ENCODE measurements around the gene EDDM13.
"Not testable (repeated sequence)": the region's sequence is repeated elsewhere in the genome, so short reads cannot be mapped to it uniquely, and the experiment has no call there.

EDDM13 gene

DNA sequence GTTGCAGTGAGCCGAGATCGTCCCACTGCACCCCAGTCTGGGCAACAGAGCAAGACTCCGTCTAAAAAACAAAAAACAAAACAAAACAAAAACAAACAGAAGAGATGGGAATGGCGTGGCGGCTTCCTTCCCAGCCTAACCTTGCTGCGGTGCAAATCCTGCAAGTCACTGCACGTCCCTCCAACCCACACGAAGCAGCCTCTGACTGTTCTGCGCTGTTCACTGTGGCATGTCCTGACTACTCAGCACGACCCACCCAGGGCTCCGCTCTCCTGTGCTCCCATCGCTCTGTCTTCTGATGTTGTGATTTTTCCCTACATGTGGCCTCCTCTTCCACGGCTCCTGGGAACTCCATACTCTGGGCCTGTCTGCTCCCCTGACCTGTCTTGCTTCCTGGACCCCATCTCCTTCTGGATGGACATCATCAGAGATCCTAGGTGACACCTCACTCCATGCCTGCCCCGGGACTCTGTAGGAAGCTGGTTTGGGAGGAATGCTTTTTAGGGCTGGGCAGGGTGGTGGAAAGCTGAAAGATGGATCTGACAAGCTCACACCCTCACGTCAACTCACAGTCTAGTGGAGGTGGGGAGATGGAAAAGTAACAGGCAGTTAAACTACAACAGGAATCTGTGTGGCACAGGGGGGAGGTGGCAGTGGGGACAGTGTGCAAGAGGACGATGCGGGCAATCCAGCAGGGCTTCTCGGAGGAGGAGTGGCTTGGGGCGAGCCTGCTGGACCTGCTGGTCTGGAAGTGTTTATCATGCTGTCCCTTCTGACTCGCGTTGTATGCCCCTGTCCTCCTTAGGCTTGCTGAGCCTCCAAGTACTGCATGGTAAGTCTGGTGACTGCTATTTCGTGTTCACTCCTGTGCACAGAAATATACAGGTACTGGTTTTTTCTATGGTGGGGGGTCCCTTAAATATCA, 23.2 kb downstream of the EDDM13 start:
- no peak for FAIRE-seq

GRCh38 chr19:56297010-56297409, 24.5 kb downstream of the EDDM13 start:
- no peak for FAIRE-seq

DNA sequence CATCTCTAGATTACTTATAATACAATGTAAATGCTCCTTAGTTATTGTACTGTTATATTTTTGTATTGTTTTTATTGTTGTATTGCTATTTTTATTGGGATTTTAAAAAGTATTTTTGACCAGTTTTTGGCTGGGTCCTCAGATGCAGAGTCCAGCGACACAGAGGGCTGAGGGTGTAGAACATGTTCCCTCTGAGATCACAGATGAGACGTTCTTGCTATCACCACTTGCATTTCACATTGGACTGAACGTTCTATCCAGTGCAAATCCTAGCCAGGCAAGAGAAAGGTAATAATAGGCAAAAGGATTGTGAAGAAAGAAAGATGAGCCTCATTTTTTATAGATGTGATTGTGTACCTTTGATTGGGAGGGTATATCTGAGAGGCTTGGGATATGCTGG, 27.1 kb downstream of the EDDM13 start:
- FAIRE-seq: no peak

DNA sequence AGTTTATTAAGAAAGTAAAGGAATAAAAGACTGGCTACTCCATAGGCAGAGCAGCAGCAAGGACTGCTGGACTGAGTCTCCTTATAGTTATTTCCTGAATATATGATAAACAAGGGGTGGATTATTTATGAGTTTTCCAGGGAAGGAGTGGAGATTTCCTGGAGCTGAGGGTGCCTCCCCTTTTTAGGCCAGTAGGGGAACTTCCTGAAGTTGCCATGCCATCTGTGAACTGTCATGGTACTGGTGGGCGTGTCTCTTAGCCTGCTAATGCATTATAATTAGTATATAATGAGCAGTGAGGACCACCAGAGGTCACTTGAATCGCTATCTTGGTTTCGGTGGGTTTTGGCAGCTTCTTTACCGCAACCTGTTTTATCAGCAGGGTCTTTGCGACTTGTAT, 28.6 kb downstream of the EDDM13 start:
- no peak for FAIRE-seq

- FAIRE-seq: no peak
Measured at GRCh38 chr19:56301886-56302620, 29.5 kb downstream of the EDDM13 start.

GRCh38 chr19:56304243-56304642, 31.7 kb downstream of the EDDM13 start:
- FAIRE-seq: no peak

DNA sequence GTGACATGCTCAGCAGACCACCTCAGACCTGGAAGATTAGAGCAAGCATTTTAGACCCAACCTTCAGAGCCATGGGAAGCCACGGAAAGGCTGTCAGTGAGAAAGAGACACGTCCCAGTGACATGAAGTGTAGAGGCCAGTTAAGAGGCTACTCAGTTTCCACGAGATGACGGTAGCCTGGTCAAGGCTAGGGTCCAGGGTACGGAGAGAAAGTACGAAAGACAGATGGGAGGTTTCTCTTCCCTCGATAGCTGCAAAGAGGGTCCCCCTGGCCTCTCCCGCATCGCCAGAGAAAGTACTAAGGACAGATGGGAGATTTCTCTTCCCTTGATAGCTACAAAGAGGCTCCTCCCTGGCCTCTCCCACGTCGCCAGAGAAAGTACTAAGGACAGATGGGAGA, 33.5 kb downstream of the EDDM13 start:
- no peak for FAIRE-seq

DNA sequence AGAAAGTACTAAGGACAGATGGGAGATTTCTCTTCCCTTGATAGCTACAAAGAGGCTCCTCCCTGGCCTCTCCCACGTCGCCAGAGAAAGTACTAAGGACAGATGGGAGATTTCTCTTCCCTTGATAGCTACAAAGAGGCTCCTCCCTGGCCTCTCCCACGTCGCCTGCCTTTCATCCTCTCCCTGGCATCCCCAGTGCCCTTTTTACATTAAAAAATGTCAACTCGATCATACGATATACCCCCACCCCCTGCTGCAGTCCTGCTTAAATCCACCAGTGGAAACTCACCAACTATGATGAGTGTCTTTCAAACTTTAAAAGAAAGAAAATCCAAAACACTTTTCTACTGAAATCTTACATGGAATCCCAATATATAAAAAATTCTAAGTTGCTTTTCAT, 34.5 kb downstream of the EDDM13 start:
- not testable (repeated sequence) for FAIRE-seq

DNA sequence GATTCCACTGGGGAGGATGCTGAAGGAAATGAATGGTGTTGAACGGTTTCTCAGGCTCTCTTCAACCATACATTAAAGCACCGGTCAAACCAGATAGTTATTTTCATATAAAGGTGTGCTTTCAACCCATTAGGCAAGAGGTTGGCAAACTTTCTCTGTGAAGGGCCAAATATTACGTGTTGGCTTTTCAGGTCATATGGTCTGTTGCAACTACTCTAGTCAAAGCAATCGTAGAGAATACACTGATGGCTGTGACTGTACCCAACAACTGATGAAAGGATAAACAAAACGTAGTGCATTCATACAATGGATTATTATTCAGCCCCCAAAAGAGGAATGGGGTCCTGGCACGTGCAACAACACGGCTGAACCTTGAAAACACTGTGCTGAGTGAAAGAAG, 36.2 kb downstream of the EDDM13 start:
- FAIRE-seq: no peak

GRCh38 chr19:56309511-56310185, 37.1 kb downstream of the EDDM13 start:
- FAIRE-seq: no peak

GRCh38 chr19:56310462-56310861, 37.9 kb downstream of the EDDM13 start:
- no peak for FAIRE-seq

GRCh38 chr19:56312342-56312741, 39.8 kb downstream of the EDDM13 start:
- FAIRE-seq: no peak

GRCh38 chr19:56312787-56313657, 40.5 kb downstream of the EDDM13 start:
- FAIRE-seq: no peak

GRCh38 chr19:56314018-56314380, 41.5 kb downstream of the EDDM13 start:
- no peak for FAIRE-seq

DNA sequence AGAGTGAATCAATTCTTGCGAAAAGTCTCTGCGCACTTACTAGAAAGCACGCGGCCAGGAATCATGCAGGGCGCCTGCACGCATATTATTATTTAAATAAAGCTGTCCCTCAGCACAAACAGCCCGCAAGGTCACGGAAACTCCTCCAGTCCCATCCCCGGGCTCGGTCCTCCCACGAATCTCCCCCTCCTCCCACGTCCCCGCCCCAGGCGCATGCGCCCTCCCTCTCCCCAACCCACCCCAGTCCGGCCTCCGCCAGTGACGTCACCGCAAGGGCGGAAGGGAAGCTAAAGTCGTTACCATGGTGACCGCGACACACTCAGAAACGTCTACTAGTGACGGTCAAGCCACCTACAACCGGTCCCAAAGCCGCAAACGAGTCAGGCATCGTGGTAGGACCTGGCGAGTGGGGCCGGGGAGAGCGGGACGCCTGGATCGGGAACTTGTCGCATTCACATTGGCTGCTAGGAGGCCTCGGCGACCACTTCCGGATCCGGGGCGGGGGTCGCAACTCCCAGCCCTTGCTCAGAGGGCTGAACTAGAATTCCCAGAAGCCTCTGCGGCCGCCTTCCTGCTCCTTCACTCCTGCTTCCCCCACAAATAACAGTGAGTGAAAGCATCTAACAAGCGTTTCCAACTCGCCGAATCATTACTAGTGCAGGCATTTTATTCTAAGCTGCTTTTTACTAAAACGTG, 42.0 kb downstream of the EDDM13 start, which contains the start of gene ZSCAN5A:
TSS of gene ZSCAN5A (minus strand) at position 459 of the 696 bp plus-strand sequence. CDS start 89,793 bp downstream, outside the sequence.
- no peak for FAIRE-seq

DNA sequence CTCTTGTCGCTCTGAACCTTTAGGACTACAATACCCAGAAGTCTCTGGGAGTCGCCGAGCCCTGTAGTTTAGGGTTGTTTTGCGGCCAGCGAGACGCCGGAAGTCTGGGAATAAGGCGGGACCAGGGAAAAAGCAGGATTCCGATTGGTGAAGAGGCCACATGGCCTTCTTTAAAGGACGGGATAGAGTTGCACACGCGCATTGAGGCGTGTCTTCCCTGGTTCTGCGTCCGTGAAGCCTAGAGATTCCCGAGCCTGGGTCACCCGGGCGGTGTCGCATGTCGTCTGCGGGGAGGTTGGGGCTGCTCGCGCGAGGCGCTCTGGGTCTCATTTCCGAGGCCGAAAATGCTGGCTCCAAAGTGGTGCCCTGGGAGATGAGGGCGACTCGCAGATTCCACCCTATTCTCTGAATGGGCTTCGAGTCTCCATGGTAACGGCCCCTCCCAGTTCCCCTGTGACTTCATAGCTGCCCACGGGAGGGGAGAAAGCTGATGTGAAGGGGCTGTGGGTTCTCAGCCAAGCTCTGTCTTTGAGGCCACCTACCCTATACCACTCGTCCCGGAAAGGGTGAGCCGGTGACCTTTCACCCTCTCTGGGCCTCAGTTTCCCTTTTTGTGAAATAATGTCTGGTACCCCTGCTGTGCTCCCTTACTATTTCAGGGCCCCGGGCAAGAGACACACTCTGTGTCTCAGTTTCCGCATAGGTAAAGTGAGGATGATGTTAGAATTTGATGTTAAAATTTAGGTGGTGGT, 42.7 kb downstream of the EDDM13 start:
- FAIRE-seq: peak; percentile 95

GRCh38 chr19:56316728-56317127, 44.2 kb downstream of the EDDM13 start:
- no peak for FAIRE-seq

DNA sequence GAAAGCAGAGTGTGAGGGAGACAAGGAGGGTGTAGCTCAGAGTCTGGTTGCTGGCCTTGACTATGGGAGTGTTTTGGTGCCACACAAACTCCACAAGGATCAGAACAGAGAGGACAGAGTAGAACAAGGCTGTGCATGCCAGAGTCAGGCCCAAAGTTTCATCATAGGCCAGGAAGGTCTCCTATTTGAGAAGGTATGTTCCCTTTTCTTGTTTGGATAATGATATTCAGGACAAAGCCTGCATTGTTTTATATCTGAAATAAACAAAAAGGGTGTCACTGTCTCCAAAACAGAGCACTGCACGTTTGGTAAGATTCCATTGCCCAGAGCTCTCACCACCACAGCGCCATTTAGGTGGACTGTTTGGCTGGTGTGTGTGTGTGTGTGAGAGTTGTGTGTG, 45.2 kb downstream of the EDDM13 start:
- no peak for FAIRE-seq

DNA sequence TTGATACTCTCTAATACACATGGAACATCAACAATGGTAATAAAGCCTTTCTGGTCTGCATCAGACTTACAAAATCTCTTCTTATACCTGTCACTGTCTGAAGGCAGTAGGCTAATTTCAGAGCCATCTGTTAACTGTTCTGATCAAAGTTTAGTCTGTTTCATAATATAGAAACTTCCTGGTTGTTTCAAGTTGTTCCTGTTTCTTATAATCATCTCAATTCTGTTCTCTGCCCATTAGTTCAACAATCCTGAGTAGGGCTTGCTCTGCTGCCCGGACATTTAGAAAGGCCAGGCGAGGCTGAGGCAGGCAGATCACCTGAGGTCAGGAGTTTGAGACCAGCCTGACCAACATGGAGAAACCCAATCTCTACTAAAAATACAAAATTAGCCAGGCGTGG, 47.4 kb downstream of the EDDM13 start:
- FAIRE-seq: no peak

DNA sequence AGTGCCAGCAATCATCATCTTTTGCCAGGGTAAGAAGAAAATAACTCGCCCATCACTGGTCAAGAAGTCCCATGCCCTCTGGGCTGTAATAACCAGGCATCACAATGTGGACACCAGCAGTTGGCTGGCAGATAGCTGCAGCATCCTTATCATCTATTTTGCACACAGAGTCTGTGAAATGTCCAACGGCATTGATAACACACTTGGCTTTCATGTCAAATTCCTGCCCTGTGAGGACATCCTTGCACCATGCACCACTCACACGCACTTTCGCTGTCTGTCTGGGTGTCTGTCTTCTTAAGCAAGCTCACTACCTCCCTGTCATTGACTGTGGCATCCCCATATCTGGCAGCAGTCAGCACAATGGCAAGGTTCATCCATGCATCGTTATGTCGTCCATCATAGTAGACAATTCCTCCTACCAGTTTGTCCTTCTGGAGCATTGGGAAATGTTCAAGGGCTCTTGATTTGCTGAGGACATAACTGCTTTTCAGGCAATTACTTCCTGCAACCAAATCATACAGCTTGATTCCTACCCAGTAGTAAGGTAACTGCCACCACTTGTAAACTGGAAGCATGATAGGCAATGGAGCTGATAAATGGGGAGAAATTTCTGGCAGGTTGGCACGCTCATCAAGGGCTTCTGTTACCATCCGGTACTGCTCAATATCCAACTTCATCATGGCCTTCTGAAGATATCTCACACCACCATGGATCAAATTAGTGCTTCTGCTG, 48.9 kb downstream of the EDDM13 start:
- FAIRE-seq: no peak

Measured in endometrium (tissue), 2 donors.